Rectal smooth muscle tissue (tissue), 1 donor: ENCODE data around the gene DHRSX.
"Not testable (repeated sequence)": the region's sequence is repeated elsewhere in the genome, so short reads cannot be mapped to it uniquely, and the experiment has no call there.

Source experiments
- H3K27ac ChIP-seq: one replicate; pipeline ENCODE4 v1.7.0; 2013; ENCODE audit warnings: low read depth, low read length, inconsistent platforms
- H3K27me3 ChIP-seq: one replicate; pipeline ENCODE4 v1.7.0; 2013; ENCODE audit warnings: low read length; ENCODE audit not compliant: control insufficient read depth, insufficient read depth
- H3K36me3 ChIP-seq: one replicate; pipeline ENCODE4 v1.7.0; 2013; ENCODE audit warnings: low read length; ENCODE audit not compliant: control insufficient read depth, insufficient read depth
- H3K4me1 ChIP-seq: one replicate; pipeline ENCODE4 v1.7.0; 2013; ENCODE audit warnings: low read length; ENCODE audit not compliant: control insufficient read depth, insufficient read depth
- H3K4me3 ChIP-seq: one replicate; pipeline ENCODE4 v1.7.0; 2013; ENCODE audit warnings: low read length
- H3K9ac ChIP-seq: one replicate; pipeline ENCODE4 v1.7.0; 2013; ENCODE audit warnings: low read length

DHRSX gene

GRCh38 chrX:2487366-2487765 lies 13.4 kb downstream of the DHRSX start:
- no peak overlapping the region for H3K27ac ChIP-seq
- no peaks in the 10 kb centered on the region for H3K27me3 ChIP-seq
- peaks cover 25% of the 10 kb centered on the region for H3K36me3 ChIP-seq
- no peak overlapping the region for H3K4me3 ChIP-seq
- H3K4me1 ChIP-seq, result peaks cover 2% of the 10 kb centered on the region
- no peak overlapping the region for H3K9ac ChIP-seq

DNA sequence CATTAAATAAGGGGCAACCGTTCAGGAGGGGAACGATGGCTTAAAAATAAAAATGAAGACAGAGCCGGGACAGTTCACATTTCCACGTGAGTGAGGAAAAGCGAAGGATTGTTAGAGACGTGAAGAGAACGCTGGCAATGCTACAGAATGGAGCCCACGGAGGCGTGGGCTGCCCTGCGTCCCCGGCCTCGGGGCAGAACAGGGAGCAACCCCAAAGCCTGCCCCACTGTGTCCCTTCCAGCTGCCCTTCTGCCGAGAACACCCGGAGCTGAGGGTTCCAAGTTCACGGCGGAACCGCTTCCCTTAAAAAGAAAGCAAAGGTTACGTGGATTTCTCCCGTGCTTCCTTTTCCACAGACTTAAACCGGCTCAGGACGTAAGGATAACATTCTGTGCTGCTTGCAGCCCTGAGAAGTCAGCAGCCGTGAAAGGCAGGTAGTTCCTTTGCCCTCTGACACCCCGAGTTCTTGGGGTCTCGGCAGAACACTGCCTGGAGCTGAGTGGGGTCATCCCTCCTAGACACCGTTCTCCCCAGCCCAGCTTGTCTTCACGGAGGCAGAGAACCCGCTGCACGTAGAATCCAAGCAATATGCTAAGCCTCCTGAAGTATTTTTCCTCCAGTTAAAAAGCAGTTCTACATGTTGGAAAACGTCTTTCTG lies 14.2 kb downstream of the DHRSX start:
- H3K27me3 ChIP-seq, result no peaks in the 10 kb centered on the region
- no peak overlapping the region for H3K4me3 ChIP-seq
- no peak overlapping the region for H3K27ac ChIP-seq
- H3K9ac ChIP-seq, result no peak overlapping the region
- peaks cover 25% of the 10 kb centered on the region for H3K36me3 ChIP-seq
- peaks cover 2% of the 10 kb centered on the region for H3K4me1 ChIP-seq

GRCh38 chrX:2485789-2486345 lies 14.9 kb downstream of the DHRSX start:
- Histone ChIP-seq H3K4me1 (peaks cover 2% of the 10 kb centered on the region), H3K36me3 (peaks cover 25% of the 10 kb centered on the region), H3K9ac (no peak overlapping the region), H3K27ac (peak overlapping the region; percentile 12), H3K27me3 (no peaks in the 10 kb centered on the region), H3K4me3 (no peak overlapping the region)

GRCh38 chrX:2484721-2485648 lies 15.8 kb downstream of the DHRSX start:
- Histone ChIP-seq H3K4me3 (peak overlapping the region; percentile 32), H3K36me3 (peaks cover 17% of the 10 kb centered on the region), H3K9ac (no peak overlapping the region), H3K27me3 (no peaks in the 10 kb centered on the region), H3K27ac (peak overlapping the region; percentile 1), H3K4me1 (peaks cover 2% of the 10 kb centered on the region)

DNA sequence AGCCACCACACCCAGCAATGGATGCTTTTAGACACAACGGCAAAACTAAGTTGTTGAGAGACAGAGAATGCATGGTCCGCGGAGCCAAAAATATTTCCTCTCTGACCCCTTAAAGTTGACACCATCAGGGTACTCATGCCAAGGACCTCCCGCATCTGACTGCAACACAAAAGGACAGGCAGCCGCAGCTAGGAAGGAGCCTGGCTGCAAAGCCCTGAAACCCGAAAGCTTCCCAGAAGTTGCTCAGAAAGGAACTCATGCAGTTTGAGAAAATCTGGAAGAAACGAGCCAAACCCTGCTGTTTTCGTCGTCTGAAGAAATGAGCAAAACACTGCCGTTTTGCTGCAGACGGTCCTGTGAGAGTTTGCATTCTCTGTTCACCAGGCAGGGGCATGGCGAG lies 16.5 kb downstream of the DHRSX start:
- Histone ChIP-seq H3K9ac (no peak overlapping the region), H3K4me1 (peaks cover 2% of the 10 kb centered on the region), H3K4me3 (peak overlapping the region; percentile 32), H3K27me3 (no peaks in the 10 kb centered on the region), H3K36me3 (peaks cover 19% of the 10 kb centered on the region), H3K27ac (peak overlapping the region; percentile 1)

GRCh38 chrX:2483398-2484060 lies 17.2 kb downstream of the DHRSX start:
- Histone ChIP-seq H3K4me3 (no peak overlapping the region), H3K27me3 (no peaks in the 10 kb centered on the region), H3K4me1 (peaks cover 2% of the 10 kb centered on the region), H3K9ac (no peak overlapping the region), H3K27ac (peak overlapping the region; percentile 1), H3K36me3 (peaks cover 12% of the 10 kb centered on the region)

DNA sequence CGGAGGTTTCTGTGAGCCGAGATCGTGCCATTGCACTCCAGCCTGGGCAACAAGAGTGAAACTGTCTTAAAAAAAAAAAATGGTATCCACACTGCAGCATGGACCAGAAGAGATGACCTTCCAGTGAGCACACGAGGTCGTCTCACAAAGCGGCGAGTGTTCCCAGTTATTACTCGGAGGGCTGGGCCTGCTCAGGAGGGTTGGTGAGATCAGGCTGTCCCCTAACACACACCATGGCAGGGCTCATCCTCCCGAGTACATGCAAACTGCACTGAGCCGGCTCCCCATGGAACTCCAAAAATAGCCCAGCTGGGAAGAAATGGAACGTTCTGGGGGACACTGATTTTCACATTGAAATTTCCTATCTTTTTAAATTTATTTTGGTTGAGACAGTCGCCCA lies 19.2 kb downstream of the DHRSX start:
- H3K9ac ChIP-seq, H3K4me1 ChIP-seq, H3K36me3 ChIP-seq, H3K4me3 ChIP-seq, H3K27ac ChIP-seq, H3K27me3 ChIP-seq: not testable (repeated sequence)

DNA sequence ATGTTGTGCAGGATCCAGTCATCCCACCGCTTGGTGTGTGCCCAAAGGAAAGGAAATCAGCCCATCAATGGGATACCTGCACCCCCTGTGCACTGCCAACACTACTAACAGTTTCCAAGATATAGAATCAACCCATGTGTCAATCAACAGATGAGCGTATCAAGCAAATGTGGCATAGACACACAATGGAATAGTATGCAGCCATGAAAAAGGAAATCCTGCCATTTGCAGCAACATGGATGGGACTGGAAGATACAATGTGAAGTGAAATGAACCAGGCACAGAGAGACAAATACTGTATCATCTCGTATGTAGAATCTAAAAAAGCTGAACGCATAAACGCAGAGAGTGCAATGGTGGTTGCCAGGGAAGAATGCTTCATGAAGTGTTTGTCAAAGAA lies 20.8 kb downstream of the DHRSX start:
- not testable (repeated sequence) for H3K27ac ChIP-seq, H3K27me3 ChIP-seq, H3K36me3 ChIP-seq, H3K9ac ChIP-seq, H3K4me3 ChIP-seq, H3K4me1 ChIP-seq

- H3K27ac ChIP-seq, result no peak overlapping the region
- H3K27me3 ChIP-seq, result no peaks in the 10 kb centered on the region
- peaks cover 6% of the 10 kb centered on the region for H3K36me3 ChIP-seq
- H3K4me3 ChIP-seq, result no peak overlapping the region
- H3K4me1 ChIP-seq, result peaks cover 2% of the 10 kb centered on the region
- no peak overlapping the region for H3K9ac ChIP-seq
Observed at GRCh38 chrX:2479420-2479780, 21.4 kb downstream of the DHRSX start.

DNA sequence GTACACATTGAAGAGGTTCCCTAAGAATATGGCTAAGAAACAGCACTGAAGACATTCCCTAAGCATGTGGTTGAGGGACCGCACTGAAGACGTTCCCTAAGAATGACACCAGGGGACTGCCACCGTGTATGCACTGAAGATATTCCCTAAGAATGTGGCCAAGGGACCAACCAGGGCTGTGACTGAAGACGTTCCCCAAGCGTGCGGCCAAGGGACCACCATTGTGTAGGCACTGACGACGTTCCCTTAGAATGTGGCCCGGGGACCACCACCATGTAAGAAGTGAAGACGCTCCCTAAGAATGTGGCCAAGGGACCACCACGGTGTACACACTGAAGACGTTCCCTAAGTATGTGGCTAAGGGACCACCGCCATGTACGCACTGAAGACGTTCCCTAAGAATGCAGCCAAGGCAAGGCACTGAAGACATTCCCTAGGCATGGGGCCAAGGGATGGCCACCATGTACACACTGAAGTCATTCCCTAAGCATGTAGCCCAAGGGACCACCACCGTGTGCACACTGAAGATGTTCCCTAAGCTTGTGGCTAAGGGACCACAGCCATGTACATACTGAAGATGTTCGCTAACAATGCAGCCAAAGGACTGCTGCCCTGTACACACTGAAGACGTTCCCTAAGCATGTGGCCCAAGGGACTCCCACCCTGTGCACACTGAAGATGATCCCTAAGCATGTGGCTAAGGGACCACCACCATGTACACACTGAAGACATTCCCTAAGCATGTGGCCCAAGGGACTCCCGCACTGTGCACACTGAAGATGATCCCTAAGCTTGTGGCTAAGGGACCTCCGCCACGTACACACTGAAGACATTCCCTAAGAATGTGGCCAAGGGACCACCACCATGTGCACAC lies 22.0 kb downstream of the DHRSX start:
- H3K27me3 ChIP-seq, result no peaks in the 10 kb centered on the region
- peaks cover 1% of the 10 kb centered on the region for H3K4me1 ChIP-seq
- H3K27ac ChIP-seq, result no peak overlapping the region
- H3K4me3 ChIP-seq, result no peak overlapping the region
- H3K9ac ChIP-seq, result no peak overlapping the region
- peaks cover 6% of the 10 kb centered on the region for H3K36me3 ChIP-seq

DNA sequence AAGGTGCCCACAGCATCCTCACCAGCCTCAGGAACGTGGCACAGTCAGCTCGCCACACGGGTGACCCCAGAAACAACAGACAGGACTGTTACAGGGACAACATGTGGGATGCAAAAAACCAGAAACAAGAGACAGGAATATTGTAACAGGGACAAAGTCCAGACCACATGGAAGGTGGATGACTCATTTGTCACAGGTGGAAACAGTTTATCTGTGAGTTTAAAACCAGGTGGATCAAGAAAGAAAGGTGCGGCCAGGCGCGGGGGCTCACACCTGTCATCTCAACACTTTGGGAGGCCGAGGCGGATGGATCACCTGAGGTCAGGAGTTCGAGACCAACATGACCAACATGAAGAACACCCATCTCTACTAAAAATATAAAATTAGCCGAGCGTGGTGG lies 23.5 kb downstream of the DHRSX start:
- not testable (repeated sequence) for H3K9ac ChIP-seq, H3K27me3 ChIP-seq, H3K36me3 ChIP-seq, H3K27ac ChIP-seq, H3K4me1 ChIP-seq, H3K4me3 ChIP-seq
